OCI-LY3 (cell line): ENCODE results near the gene RFX3.

Experiments
- EZH2phosphoT487 ChIP-seq: fragments of 200-600 bp; shearing (Covaris generic); IDR thresholded peaks from 2 replicates; pipeline ENCODE4 v1.6.1; 2018; ENCODE audit warnings: antibody characterized with exemption, mixed run types, low read depth
- TF ChIP-seq, protein P1 (sequence below): fragments of 200-600, 300-600 bp; sonication (generic); IDR thresholded peaks from 2 replicates; pipeline ENCODE4 v1.5.1; 2014; ENCODE audit warnings: antibody characterized with exemption, low read length, low read depth

DNA sequence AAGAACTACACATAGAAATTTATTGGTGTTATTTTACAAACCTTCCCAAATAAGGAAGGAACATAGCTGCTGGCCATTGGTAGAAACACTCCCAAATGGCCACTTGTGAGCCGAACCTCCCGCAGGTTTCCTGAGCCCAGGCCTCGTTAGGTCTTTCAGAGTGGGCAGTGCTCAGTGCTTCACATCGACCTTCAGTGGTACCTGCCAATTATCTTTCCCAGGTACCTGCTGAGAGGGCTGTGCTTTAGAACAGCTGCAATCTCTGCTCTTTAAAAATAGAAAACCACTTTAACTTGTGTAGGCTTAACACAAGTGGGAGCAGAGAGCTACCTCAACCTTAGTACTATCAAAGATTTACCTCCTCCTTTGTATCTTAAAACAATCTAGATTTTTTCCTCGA, 334.1 kb downstream of the RFX3 start:
- TF ChIP-seq, protein P1, sequence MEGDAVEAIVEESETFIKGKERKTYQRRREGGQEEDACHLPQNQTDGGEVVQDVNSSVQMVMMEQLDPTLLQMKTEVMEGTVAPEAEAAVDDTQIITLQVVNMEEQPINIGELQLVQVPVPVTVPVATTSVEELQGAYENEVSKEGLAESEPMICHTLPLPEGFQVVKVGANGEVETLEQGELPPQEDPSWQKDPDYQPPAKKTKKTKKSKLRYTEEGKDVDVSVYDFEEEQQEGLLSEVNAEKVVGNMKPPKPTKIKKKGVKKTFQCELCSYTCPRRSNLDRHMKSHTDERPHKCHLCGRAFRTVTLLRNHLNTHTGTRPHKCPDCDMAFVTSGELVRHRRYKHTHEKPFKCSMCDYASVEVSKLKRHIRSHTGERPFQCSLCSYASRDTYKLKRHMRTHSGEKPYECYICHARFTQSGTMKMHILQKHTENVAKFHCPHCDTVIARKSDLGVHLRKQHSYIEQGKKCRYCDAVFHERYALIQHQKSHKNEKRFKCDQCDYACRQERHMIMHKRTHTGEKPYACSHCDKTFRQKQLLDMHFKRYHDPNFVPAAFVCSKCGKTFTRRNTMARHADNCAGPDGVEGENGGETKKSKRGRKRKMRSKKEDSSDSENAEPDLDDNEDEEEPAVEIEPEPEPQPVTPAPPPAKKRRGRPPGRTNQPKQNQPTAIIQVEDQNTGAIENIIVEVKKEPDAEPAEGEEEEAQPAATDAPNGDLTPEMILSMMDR, result no peak
- no peak for TF ChIP-seq EZH2phosphoT487
